Spleen (tissue), 11 donors: ENCODE measurements around the gene IKZF5. TPM values are rescaled to one million over a fixed set of nuclear protein-coding genes. Genes with fewer than 3 reads are reported as not detected.

ENCODE experiments used
- DNase-seq: peaks from one replicate; pipeline ENCODE4 v3.0.0-alpha.2; 2020
- H3K27ac ChIP-seq, 8 donors: fragments of 200-600 bp; sonication (generic) in 7 of 8; 1 replicate in 4 of 8; 2 replicates in 4 of 8; pipeline versions ENCODE4 v1.5.0 to v1.8.0; 2016 to 2021; ENCODE audit warnings: inconsistent platforms in 4 of 8, mild to moderate bottlenecking in 4 of 8, moderate library complexity in 1 of 8
- H3K27me3 ChIP-seq, 7 donors: fragments of 200-600 bp; sonication (generic) in 6 of 7; replicated peaks in 1 of 7; 1 replicate in 4 of 7; 2 replicates in 3 of 7; pipeline versions ENCODE4 v1.5.0 to v1.8.0; 2016 to 2021; ENCODE audit warnings: inconsistent platforms in 3 of 7, mild to moderate bottlenecking in 1 of 7
- H3K36me3 ChIP-seq, 6 donors: fragments of 200-600 bp; sonication (generic) in 5 of 6; 1 replicate in 4 of 6; 2 replicates in 2 of 6; pipeline versions ENCODE4 v1.5.0 to v1.8.0; 2016 to 2021; ENCODE audit warnings: inconsistent platforms in 2 of 6
- H3K4me1 ChIP-seq, 6 donors: fragments of 200-600 bp; sonication (generic) in 5 of 6; 1 replicate in 3 of 6; 2 replicates in 3 of 6; pipeline versions ENCODE4 v1.5.0 to v1.8.0; 2016 to 2021; ENCODE audit warnings: inconsistent platforms in 3 of 6
- H3K4me3 ChIP-seq, 8 donors: fragments of 200-600 bp; sonication (generic) in 7 of 8; 1 replicate in 4 of 8; 2 replicates in 4 of 8; pipeline versions ENCODE4 v1.5.0 to v1.8.0; 2016 to 2021; ENCODE audit warnings: inconsistent platforms in 4 of 8, mild to moderate bottlenecking in 4 of 8, moderate library complexity in 2 of 8
- H3K9me3 ChIP-seq, 8 donors: fragments of 200-600 bp; sonication (generic) in 7 of 8; 1 replicate in 4 of 8; 2 replicates in 4 of 8; pipeline versions ENCODE4 v1.5.0 to v1.8.0; 2016 to 2021; ENCODE audit warnings: inconsistent platforms in 4 of 8
- CTCF ChIP-seq, 11 experiments: fragments of 200-600 bp in 7 of 11; fragments of 450-650 bp in 4 of 11; sonication (generic) in 4 of 11; IDR thresholded peaks in 8 of 11; conservative IDR thresholded peaks in 3 of 11; 1 replicate in 7 of 11; 2 replicates in 4 of 11; pipeline versions ENCODE4 v1.4.0 to v1.8.0; 2016 to 2021; ENCODE audit warnings: antibody characterized with exemption in 11 of 11, inconsistent platforms in 4 of 11, mild to moderate bottlenecking in 1 of 11
- POLR2A ChIP-seq, 3 donors: fragments of 450-650 bp; IDR thresholded peaks; one replicate each; pipeline ENCODE4 v1.5.1; 2017; ENCODE audit warnings: antibody characterized with exemption in 3 of 3, mild to moderate bottlenecking in 1 of 3
- POLR2AphosphoS5 ChIP-seq, 3 donors: sonication (generic); formaldehyde crosslinking; IDR thresholded peaks; one replicate each; pipeline ENCODE4 v1.5.1; 2017; ENCODE audit warnings: antibody characterized with exemption in 3 of 3
- WGBS, 5 donors: extraction: QIAGEN DNeasy Blood & Tissue Kit in 3 of 5; methylation state at CpG; one replicate each; pipeline versions ENCODE4 v1.1.5 to v1.1.7; 2013 to 2018; 5-methylcytosine and 5-hydroxymethylcytosine counted together
- intact Hi-C: fragments of 100-400 bp; cut with DNase I; formaldehyde crosslinking; loops from one replicate; pipeline ENCODE4 v1.15.0; 2023; ENCODE audit warnings: low total_unique reads
- polyA plus RNA-seq, 3 donors: library from polyadenylated mRNA; stranded (reverse); fragments of 200-250 nt; gene quantifications; one replicate each; pipeline ENCODE4 v1.2.1, GENCODE V29; 2013
- total RNA-seq, 7 donors: library from RNA; depleted of rRNA in 3 of 7; stranded (reverse); fragments of >200 nt in 3 of 7; fragmentation: NEBNext Ultra II Directional in 4 of 7; extraction: Animal tissue kit (Norgen Biotek cat#: 25700) in 4 of 7; gene quantifications; one replicate each; pipeline versions ENCODE4 v1.1.0 to v1.2.1, GENCODE V29; 2016 to 2021
- donor health status: healthy with polysubstance abuse.
- donor health status: DM: no; HTN: no; CAD: no; lungs with moderate emphysema.
- donor health status: DM: no; HTN: no; CAD: no.
- donor health status: Bipolar disorder and iron deficiency.
- donor health status: healthy.
- donor health status: DM: no; HTN: no; CAD: no.
- donor health status: DM: yes; HTN: yes; CAD: no.

IKZF5 gene
- total and polyA plus RNA-seq, 10 donors = 8.9 to 26.7 (median 16.2) TPM

DNA sequence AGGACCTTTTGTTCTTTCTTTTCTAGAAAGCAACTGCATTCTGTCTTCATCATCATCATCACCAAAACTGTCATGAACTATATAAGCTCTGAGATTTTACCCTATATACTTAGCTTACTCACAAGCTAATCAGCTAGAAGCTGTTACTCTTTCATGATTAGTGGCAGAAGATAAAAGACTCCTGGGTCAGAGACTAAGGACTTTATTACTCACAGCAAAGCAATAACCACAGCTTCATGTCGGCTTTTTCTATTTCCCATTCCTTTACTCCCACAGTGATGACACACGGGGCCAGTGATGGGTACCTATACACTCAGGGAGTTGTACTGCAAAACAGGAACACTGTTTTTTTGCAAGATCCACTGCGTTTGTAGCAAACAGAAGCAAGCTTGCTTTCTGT lies 46.2 kb downstream of the IKZF5 start:
- Histone ChIP-seq H3K4me3 (no peak overlapping the region), H3K36me3 (no peaks in the 10 kb centered on the region), H3K27me3 (no peaks in the 10 kb centered on the region), H3K27ac (no peak overlapping the region), H3K4me1 (no peaks in the 10 kb centered on the region), H3K9me3 (peaks cover 0 to 36% (median 17%) of the 10 kb centered on the region in 8 donors)
- no peak for DNase-seq
- TF ChIP-seq CTCF (IDR thresholded peaks at IDR 0.05 in 8 of 11, conservative IDR thresholded peaks at IDR 0.05 in 3 of 11) (no peak), POLR2A (IDR thresholded peaks at IDR 0.05) (no peak), POLR2AphosphoS5 (IDR thresholded peaks at IDR 0.05) (no peak)
- WGBS, 5 donors = 60 to 75% (median 65%) methylated on average over 3 of the region's 3 CpGs
- intact Hi-C loops = no loop called here

GRCh38 chr10:122957474-122957873 lies 51.1 kb downstream of the IKZF5 start:
- H3K27me3 ChIP-seq = no peaks in the 10 kb centered on the region
- intact Hi-C loops = loop anchor here (10.0 kb wide), 1 partner anchor 197 kb away; the partner anchor contains the start of gene BUB3
- no peak overlapping the region for H3K4me3 ChIP-seq
- TF ChIP-seq POLR2AphosphoS5 (IDR thresholded peaks at IDR 0.05) (no peak), CTCF (IDR thresholded peaks at IDR 0.05 in 8 of 11, conservative IDR thresholded peaks at IDR 0.05 in 3 of 11) (no peak), POLR2A (IDR thresholded peaks at IDR 0.05) (no peak)
- peaks cover 0 to 7% (median 2%) of the 10 kb centered on the region in 8 donors for H3K9me3 ChIP-seq
- DNase-seq = no peak
- H3K27ac ChIP-seq = no peak overlapping the region
- 83 to 88% (median 85%) methylated on average over 5 of the region's 5 CpGs for WGBS, 5 donors
- peaks cover 8 to 20% (median 15%) of the 10 kb centered on the region in 6 donors for H3K4me1 ChIP-seq
- no peaks in the 10 kb centered on the region for H3K36me3 ChIP-seq

DNA sequence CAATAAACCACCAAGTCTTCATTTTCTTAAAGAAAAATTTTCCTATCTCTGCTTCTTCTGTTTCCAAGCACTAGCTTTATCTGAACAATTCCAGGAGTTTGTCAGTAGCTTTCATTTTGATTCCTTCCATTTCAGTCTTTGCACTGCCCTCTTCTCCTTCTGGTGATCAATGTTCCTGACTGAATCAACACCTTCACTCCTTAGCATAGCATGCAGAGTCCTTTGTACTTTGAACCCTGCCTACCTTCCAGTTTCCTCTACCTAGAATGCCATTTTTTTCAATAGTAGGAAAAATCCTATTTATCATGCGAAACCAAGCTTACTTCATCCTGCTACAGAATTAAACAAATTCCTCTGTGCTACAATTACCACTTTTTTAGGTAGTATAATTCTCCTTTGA lies 52.7 kb downstream of the IKZF5 start:
- TF ChIP-seq POLR2AphosphoS5 (IDR thresholded peaks at IDR 0.05) (no peak), CTCF (IDR thresholded peaks at IDR 0.05 in 8 of 11, conservative IDR thresholded peaks at IDR 0.05 in 3 of 11) (no peak), POLR2A (IDR thresholded peaks at IDR 0.05) (no peak)
- DNase-seq = no peak
- no peak overlapping the region for H3K4me3 ChIP-seq
- no peak overlapping the region for H3K27ac ChIP-seq
- H3K27me3 ChIP-seq = no peaks in the 10 kb centered on the region
- intact Hi-C loops = loop anchor here (10.0 kb wide), 1 partner anchor 199 kb away; the partner anchor contains the start of gene BUB3
- H3K4me1 ChIP-seq = peaks cover 11 to 35% (median 24%) of the 10 kb centered on the region in 6 donors
- WGBS, 5 donors = 88 to 98% (median 95%) methylated on average over 1 of the region's 1 CpG
- no peaks in the 10 kb centered on the region for H3K36me3 ChIP-seq
- peaks cover 0 to 7% (median 2%) of the 10 kb centered on the region in 8 donors for H3K9me3 ChIP-seq

DNA sequence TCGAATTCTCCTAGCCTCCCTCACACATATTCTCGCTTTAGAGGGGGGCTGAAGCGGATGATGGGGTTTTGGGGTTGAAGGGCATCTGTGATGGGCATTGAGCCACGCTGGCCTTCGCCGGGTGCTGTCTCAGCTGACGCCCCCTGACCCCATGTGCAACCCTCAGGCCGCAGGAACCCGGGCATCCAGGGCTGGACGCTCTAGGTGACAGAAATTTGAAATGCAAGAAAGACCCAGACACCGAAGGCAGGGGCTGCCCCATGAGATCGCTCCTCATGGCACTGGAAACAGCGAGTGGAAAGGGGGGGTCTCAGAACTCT lies 53.9 kb downstream of the IKZF5 start:
- no peaks in the 10 kb centered on the region for H3K27me3 ChIP-seq
- peak; percentile 85 for DNase-seq
- peaks cover 0 to 7% (median 2%) of the 10 kb centered on the region in 8 donors for H3K9me3 ChIP-seq
- peaks cover 11 to 38% (median 28%) of the 10 kb centered on the region in 6 donors for H3K4me1 ChIP-seq
- peaks cover 0 to 7% (median 0%) of the 10 kb centered on the region in 6 donors for H3K36me3 ChIP-seq
- 59 to 72% (median 62%) methylated on average over 13 of the region's 13 CpGs for WGBS, 5 donors
- peak overlapping the region in 6 of 8 donors; percentile 68 to 93 (median 75) for H3K4me3 ChIP-seq
- intact Hi-C loops = loop anchor here (10.0 kb wide), 1 partner anchor 200 kb away; the partner anchor contains the start of gene BUB3
- H3K27ac ChIP-seq = peak overlapping the region in 4 of 8 donors; percentile 84 to 91 (median 86)
- no peak for TF ChIP-seq CTCF (IDR thresholded peaks at IDR 0.05 in 8 of 11, conservative IDR thresholded peaks at IDR 0.05 in 3 of 11)
- TF ChIP-seq POLR2AphosphoS5 (IDR thresholded peaks at IDR 0.05) = no peak
- no peak for TF ChIP-seq POLR2A (IDR thresholded peaks at IDR 0.05)
